Stomach smooth muscle (tissue), 2 donors: ENCODE measurements around the gene MYO3B.

Experiments used
- H3K27ac ChIP-seq: one replicate; pipeline ENCODE4 v1.7.0; 2013; ENCODE audit warnings: mild to moderate bottlenecking, low read length, inconsistent platforms
- H3K27me3 ChIP-seq, 2 donors: one replicate each; pipeline ENCODE4 v1.7.0; 2013; ENCODE audit warnings: low read length in 2 of 2; ENCODE audit not compliant: insufficient read depth in 2 of 2, control insufficient read depth in 1 of 2
- H3K36me3 ChIP-seq, 2 donors: one replicate each; pipeline ENCODE4 v1.7.0; 2013; ENCODE audit warnings: low read length in 2 of 2; ENCODE audit not compliant: control insufficient read depth in 2 of 2, insufficient read depth in 2 of 2
- H3K4me1 ChIP-seq: one replicate; pipeline ENCODE4 v1.7.0; 2013; ENCODE audit warnings: low read length; ENCODE audit not compliant: control insufficient read depth, insufficient read depth
- H3K4me3 ChIP-seq, 2 donors: one replicate each; pipeline ENCODE4 v1.7.0; 2013; ENCODE audit warnings: low read length in 2 of 2
- H3K9ac ChIP-seq, 2 donors: one replicate each; pipeline ENCODE4 v1.7.0; 2013; ENCODE audit warnings: low read length in 2 of 2, mild to moderate bottlenecking in 1 of 2
- H3K9me3 ChIP-seq, 2 donors: one replicate each; pipeline ENCODE4 v1.7.0; 2013; ENCODE audit warnings: low read length in 2 of 2; ENCODE audit not compliant: control insufficient read depth in 2 of 2
- donor health status: healthy.
- donor health status: Pancreatic carcinoma.

Gene MYO3B

DNA sequence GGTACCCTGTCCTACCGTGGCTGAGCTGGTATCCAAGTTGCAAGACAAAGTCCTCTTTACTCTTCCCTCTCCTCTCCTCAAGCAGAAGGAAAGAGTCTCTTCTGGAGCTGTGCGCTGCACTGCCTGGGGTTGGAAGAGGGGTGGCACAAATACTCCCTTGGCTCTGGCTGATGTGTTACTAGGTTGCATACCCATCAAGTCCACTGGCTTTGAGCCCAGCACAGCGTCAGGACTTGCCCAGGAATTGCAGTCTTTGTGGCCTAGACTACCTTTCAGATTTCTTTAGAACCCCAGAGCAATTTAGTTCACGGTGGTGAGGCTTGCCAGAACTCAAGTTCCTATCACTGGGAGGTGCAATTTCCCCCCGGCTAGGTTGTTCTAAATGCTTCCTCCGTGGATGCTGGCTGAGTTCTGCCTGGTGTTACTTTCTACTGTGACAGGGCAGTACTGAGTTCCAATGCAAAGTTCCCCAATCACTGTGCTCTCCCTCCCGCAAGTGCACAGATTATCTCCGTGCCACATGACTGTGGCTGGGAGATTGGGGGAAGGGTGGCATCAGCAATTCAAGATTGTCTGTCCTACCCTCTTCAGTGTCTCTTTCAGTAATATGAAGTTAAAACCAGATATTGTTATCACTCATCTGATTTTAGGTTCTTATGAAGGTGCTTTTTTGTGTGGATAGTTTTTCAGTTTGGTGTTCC lies 13.4 kb downstream of the MYO3B start:
- Histone ChIP-seq H3K27ac (no peak overlapping the region), H3K9me3 (peaks cover 0 to 13% of the 10 kb centered on the region in 2 donors), H3K27me3 (no peaks in the 10 kb centered on the region), H3K9ac (no peak overlapping the region), H3K4me3 (no peak overlapping the region), H3K36me3 (no peaks in the 10 kb centered on the region), H3K4me1 (no peaks in the 10 kb centered on the region)

DNA sequence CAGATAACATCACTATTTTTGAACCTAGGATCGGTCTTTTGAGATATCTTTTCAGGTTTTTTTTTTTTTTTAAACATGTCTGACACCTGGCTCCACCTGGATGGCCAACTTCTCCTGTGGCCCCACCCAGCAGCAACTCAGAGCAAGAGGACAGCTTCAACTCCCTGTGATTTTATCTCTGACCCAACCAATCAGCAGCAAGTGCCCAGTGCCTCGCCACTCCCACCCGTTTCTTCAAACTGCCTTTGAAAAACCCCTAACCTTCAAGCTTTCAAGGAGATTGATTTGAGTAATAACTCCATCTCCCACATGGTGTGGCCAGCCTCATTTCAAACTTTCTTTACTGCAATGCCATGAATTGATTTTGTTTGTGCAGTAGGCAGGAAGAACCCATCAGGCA lies 19.0 kb downstream of the MYO3B start:
- no peaks in the 10 kb centered on the region for H3K36me3 ChIP-seq
- H3K4me3 ChIP-seq: no peak overlapping the region
- no peaks in the 10 kb centered on the region for H3K27me3 ChIP-seq
- H3K9ac ChIP-seq: no peak overlapping the region
- H3K4me1 ChIP-seq: no peaks in the 10 kb centered on the region
- no peaks in the 10 kb centered on the region for H3K9me3 ChIP-seq
- no peak overlapping the region for H3K27ac ChIP-seq

GRCh38 chr2:170201275-170201674 lies 23.3 kb downstream of the MYO3B start:
- no peaks in the 10 kb centered on the region for H3K27me3 ChIP-seq
- H3K36me3 ChIP-seq: no peaks in the 10 kb centered on the region
- no peak overlapping the region for H3K9ac ChIP-seq
- H3K4me3 ChIP-seq: no peak overlapping the region
- H3K4me1 ChIP-seq: no peaks in the 10 kb centered on the region
- no peak overlapping the region for H3K27ac ChIP-seq
- H3K9me3 ChIP-seq: no peaks in the 10 kb centered on the region

- Histone ChIP-seq H3K36me3 (no peaks in the 10 kb centered on the region), H3K9me3 (no peaks in the 10 kb centered on the region), H3K4me3 (no peak overlapping the region), H3K27ac (no peak overlapping the region), H3K9ac (no peak overlapping the region), H3K4me1 (no peaks in the 10 kb centered on the region), H3K27me3 (no peaks in the 10 kb centered on the region)
Measured at GRCh38 chr2:170201734-170202393, 23.9 kb downstream of the MYO3B start.

DNA sequence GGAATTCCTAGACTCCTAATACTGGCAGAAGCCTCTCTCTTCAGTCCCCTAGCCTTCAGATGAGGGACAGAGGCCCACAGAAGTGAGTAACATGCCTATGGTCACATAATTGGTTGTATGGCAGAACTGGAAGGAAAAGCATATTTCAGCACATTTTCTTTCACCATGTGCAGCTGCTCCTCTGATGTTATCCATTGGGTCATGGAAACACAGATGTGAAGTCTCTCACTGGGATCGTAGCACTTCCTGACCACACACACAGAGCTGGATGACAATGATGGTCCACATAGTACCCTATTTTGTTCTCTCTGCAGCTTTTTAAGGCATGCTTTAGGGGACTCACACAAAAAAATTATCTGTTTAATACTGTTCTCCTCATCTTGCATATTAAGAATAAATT lies 24.5 kb downstream of the MYO3B start:
- peaks cover 0 to 2% of the 10 kb centered on the region in 2 donors for H3K9me3 ChIP-seq
- H3K27me3 ChIP-seq: no peaks in the 10 kb centered on the region
- no peak overlapping the region for H3K9ac ChIP-seq
- no peak overlapping the region for H3K27ac ChIP-seq
- H3K4me1 ChIP-seq: no peaks in the 10 kb centered on the region
- H3K36me3 ChIP-seq: no peaks in the 10 kb centered on the region
- no peak overlapping the region for H3K4me3 ChIP-seq

DNA sequence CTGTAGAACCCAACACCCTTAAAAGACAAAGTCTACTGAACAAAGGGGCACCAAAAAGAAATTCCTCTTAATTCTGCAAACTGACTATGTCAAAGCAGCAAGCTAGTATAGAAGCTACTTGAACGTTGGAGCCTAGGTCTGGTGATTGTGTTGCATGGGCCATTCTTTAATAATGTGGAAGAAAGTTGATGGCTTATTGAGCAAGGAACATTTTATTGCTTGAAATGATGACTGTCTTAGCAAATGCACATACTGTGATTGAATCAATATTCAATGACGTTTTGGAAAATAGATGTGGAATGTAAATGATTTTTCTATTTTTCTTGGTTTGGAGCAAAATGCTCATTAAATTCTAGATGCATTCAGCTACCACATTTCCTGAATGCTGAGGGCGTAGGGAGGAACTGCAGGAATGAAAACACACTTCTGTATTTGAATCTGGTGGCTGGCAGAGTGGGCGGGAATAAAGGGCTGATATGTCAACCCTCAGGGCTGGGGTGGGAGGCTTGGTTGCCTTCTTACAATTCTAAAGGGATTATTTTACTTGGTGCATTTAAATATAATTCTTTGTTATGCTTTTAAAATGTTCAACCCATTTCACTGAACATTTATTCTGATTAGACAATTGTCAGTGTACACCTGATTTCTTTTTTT lies 26.5 kb downstream of the MYO3B start:
- Histone ChIP-seq H3K36me3 (no peaks in the 10 kb centered on the region), H3K4me1 (no peaks in the 10 kb centered on the region), H3K9ac (no peak overlapping the region), H3K27ac (no peak overlapping the region), H3K4me3 (no peak overlapping the region), H3K9me3 (peaks cover 0 to 4% of the 10 kb centered on the region in 2 donors), H3K27me3 (no peaks in the 10 kb centered on the region)

DNA sequence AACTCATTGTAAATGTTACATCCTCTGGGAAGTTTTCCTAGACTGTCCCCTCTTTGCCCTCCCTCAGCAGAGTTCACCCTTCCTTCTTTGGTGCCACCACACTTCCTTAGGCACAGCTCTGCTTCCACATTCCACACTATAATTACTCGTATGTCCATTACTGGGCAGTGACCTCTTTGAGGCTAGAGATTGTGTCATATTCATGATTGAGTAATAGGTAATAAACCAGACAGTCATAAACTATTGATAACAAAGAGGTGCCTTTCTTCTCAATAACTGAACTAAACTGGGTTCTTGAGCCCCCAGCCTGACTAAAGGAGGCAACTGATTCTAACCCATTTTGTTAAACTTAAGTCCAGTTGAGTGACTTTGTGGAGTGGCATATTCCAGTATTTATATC lies 28.3 kb downstream of the MYO3B start:
- Histone ChIP-seq H3K4me1 (no peaks in the 10 kb centered on the region), H3K36me3 (no peaks in the 10 kb centered on the region), H3K27me3 (no peaks in the 10 kb centered on the region), H3K9ac (no peak overlapping the region), H3K27ac (no peak overlapping the region), H3K9me3 (peaks cover 0 to 4% of the 10 kb centered on the region in 2 donors), H3K4me3 (no peak overlapping the region)

- Histone ChIP-seq H3K4me1 (no peaks in the 10 kb centered on the region), H3K27me3 (no peaks in the 10 kb centered on the region), H3K9ac (no peak overlapping the region), H3K27ac (no peak overlapping the region), H3K4me3 (no peak overlapping the region), H3K9me3 (peaks cover 0 to 4% of the 10 kb centered on the region in 2 donors), H3K36me3 (no peaks in the 10 kb centered on the region)
Measured at GRCh38 chr2:170206805-170207407, 29.0 kb downstream of the MYO3B start.

DNA sequence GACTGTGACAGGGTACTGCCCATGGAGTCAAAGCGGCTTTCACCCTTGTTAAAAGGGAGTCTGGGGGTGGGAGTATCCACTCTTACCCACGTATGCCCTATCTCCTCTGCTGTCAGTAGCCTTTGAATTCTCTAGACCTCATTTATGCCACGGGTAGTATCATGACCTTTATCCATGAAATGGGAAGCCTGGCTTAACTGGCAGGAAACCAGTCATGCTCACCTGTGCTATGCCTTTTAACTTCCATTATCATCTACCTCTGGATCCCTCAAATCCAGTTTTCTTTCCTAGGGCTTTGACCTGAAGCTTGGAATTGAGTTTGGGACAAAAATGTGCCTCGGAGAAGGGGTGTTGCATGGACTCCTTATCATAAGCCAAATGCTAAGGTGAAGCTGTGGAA lies 30.0 kb downstream of the MYO3B start:
- Histone ChIP-seq H3K9me3 (peaks cover 0 to 4% of the 10 kb centered on the region in 2 donors), H3K9ac (no peak overlapping the region), H3K36me3 (no peaks in the 10 kb centered on the region), H3K27ac (no peak overlapping the region), H3K27me3 (no peaks in the 10 kb centered on the region), H3K4me1 (no peaks in the 10 kb centered on the region), H3K4me3 (no peak overlapping the region)

- no peaks in the 10 kb centered on the region for H3K27me3 ChIP-seq
- no peak overlapping the region for H3K27ac ChIP-seq
- no peak overlapping the region for H3K4me3 ChIP-seq
- no peak overlapping the region for H3K9ac ChIP-seq
- H3K9me3 ChIP-seq: peaks cover 0 to 4% of the 10 kb centered on the region in 2 donors
- H3K4me1 ChIP-seq: no peaks in the 10 kb centered on the region
- H3K36me3 ChIP-seq: no peaks in the 10 kb centered on the region
Measured at GRCh38 chr2:170208967-170209366, 31.0 kb downstream of the MYO3B start.
